DND-41 (cell line): ENCODE measurements around the gene CFAP68.

Experiments used
- ATAC-seq: fragments of 200-7000 bp; cut with Tn5 transposase; 3 replicates; pipeline ENCODE4 v1.9.1; 2021; ENCODE audit warnings: low read depth; ENCODE audit not compliant: insufficient read depth
- DNase-seq: peaks from one replicate; pipeline ENCODE4 v3.0.0-alpha.2; 2020
- H2AFZ ChIP-seq: 2 replicates; pipeline ENCODE4 v1.6.0; 2012; ENCODE audit warnings: low read depth, low read length
- H3K27ac ChIP-seq: 2 replicates; pipeline ENCODE4 v1.5.1; 2012; ENCODE audit warnings: low read length, inconsistent platforms
- H3K27me3 ChIP-seq: fragments of 200-600 bp; sonication (generic); 2 replicates; pipeline ENCODE4 v1.6.0; 2012; ENCODE audit warnings: low read length, mild to moderate bottlenecking, inconsistent platforms; ENCODE audit not compliant: insufficient read depth, poor library complexity
- H3K36me3 ChIP-seq: 2 replicates; pipeline ENCODE4 v1.5.1; 2012; ENCODE audit warnings: low read length, inconsistent platforms; ENCODE audit not compliant: insufficient read depth
- H3K4me1 ChIP-seq: 2 replicates; pipeline ENCODE4 v1.5.1; 2012; ENCODE audit warnings: mild to moderate bottlenecking, low read length; ENCODE audit not compliant: insufficient read depth
- H3K4me2 ChIP-seq: 2 replicates; pipeline ENCODE4 v1.6.0; 2012; ENCODE audit warnings: mild to moderate bottlenecking, moderate library complexity, low read length, inconsistent platforms; ENCODE audit not compliant: insufficient read depth
- H3K4me3 ChIP-seq, 2 experiments: fragments of 200-600 bp in 1 of 2; shearing (Covaris generic) in 1 of 2; 2 replicates each; pipeline ENCODE4 v1.5.1; 2012 to 2016; ENCODE audit warnings: inconsistent platforms in 2 of 2, low read length in 2 of 2, mild to moderate bottlenecking in 2 of 2, low read depth in 1 of 2, moderate library complexity in 1 of 2
- H3K79me2 ChIP-seq: 2 replicates; pipeline ENCODE4 v1.6.0; 2012; ENCODE audit warnings: low read length, inconsistent platforms; ENCODE audit not compliant: insufficient read depth
- H3K9ac ChIP-seq: 2 replicates; pipeline ENCODE4 v1.6.0; 2012; ENCODE audit warnings: low read depth, mild to moderate bottlenecking, inconsistent platforms, low read length, moderate library complexity
- H3K9me3 ChIP-seq: 2 replicates; pipeline ENCODE4 v1.5.1; 2012; ENCODE audit warnings: low read length, moderate library complexity, mild to moderate bottlenecking, inconsistent platforms; ENCODE audit not compliant: insufficient read depth, severe bottlenecking
- H4K20me1 ChIP-seq: 2 replicates; pipeline ENCODE4 v1.6.0; 2012; ENCODE audit warnings: low read length; ENCODE audit not compliant: insufficient read depth
- CTCF ChIP-seq: IDR thresholded peaks from 2 replicates; pipeline ENCODE4 v1.5.1; 2012; ENCODE audit warnings: borderline replicate concordance, low read length, moderate library complexity, mild to moderate bottlenecking; ENCODE audit not compliant: poor library complexity, severe bottlenecking; ENCODE audit errors: extremely low read depth
- EZH2 ChIP-seq: IDR thresholded peaks from 3 replicates; pipeline ENCODE4 v1.6.1; 2012; ENCODE audit warnings: borderline replicate concordance, low read depth, mild to moderate bottlenecking, moderate library complexity, low read length, inconsistent platforms; ENCODE audit not compliant: severe bottlenecking

Gene CFAP68

GRCh38 chr11:111837366-111837891, 41.9 kb upstream of the CFAP68 start:
- peaks cover 58% of the 10 kb centered on the region for H3K36me3 ChIP-seq
- H3K9ac ChIP-seq: no peak overlapping the region
- H3K4me3 ChIP-seq: no peak overlapping the region
- no peak overlapping the region for H3K4me2 ChIP-seq
- H4K20me1 ChIP-seq: no peaks in the 10 kb centered on the region
- no peak for ATAC-seq
- no peaks in the 10 kb centered on the region for H3K27me3 ChIP-seq
- H3K79me2 ChIP-seq: no peaks in the 10 kb centered on the region
- TF ChIP-seq CTCF: no peak
- TF ChIP-seq EZH2: no peak
- no peak overlapping the region for H3K27ac ChIP-seq
- 0 out of 2 replicates have a peak, but pooled peaks cover 2% of the 10 kb centered on the region for H3K4me1 ChIP-seq
- no peaks in the 10 kb centered on the region for H3K9me3 ChIP-seq
- no peak overlapping the region for H2AFZ ChIP-seq
- DNase-seq: no peak

- Histone ChIP-seq H3K4me3 (no peak overlapping the region), H3K27ac (no peak overlapping the region), H3K27me3 (no peaks in the 10 kb centered on the region), H2AFZ (no peak overlapping the region), H3K79me2 (no peaks in the 10 kb centered on the region), H3K4me1 (0 out of 2 replicates have a peak, but pooled peaks cover 2% of the 10 kb centered on the region), H4K20me1 (no peaks in the 10 kb centered on the region), H3K9ac (no peak overlapping the region), H3K4me2 (no peak overlapping the region), H3K9me3 (no peaks in the 10 kb centered on the region), H3K36me3 (peaks cover 58% of the 10 kb centered on the region)
- DNase-seq (no peak), ATAC-seq (no peak)
- TF ChIP-seq CTCF: no peak
- TF ChIP-seq EZH2: no peak
These were observed 41.3 kb upstream of the CFAP68 start for GRCh38 chr11:111838054-111838453.

GRCh38 chr11:111840143-111840542, 39.2 kb upstream of the CFAP68 start:
- no peak overlapping the region for H2AFZ ChIP-seq
- no peak overlapping the region for H3K4me3 ChIP-seq
- no peaks in the 10 kb centered on the region for H3K27me3 ChIP-seq
- H4K20me1 ChIP-seq: no peaks in the 10 kb centered on the region
- 0 out of 2 replicates have a peak, but pooled peaks cover 2% of the 10 kb centered on the region for H3K4me1 ChIP-seq
- no peaks in the 10 kb centered on the region for H3K79me2 ChIP-seq
- no peak for ATAC-seq
- H3K9ac ChIP-seq: no peak overlapping the region
- H3K36me3 ChIP-seq: peaks cover 55% of the 10 kb centered on the region
- no peak for DNase-seq
- no peak overlapping the region for H3K4me2 ChIP-seq
- H3K27ac ChIP-seq: no peak overlapping the region
- no peaks in the 10 kb centered on the region for H3K9me3 ChIP-seq
- TF ChIP-seq EZH2 (no peak), CTCF (no peak)
